Measurements from ENCODE around the gene RBM3.

- TF ChIP-seq, protein P1, sequence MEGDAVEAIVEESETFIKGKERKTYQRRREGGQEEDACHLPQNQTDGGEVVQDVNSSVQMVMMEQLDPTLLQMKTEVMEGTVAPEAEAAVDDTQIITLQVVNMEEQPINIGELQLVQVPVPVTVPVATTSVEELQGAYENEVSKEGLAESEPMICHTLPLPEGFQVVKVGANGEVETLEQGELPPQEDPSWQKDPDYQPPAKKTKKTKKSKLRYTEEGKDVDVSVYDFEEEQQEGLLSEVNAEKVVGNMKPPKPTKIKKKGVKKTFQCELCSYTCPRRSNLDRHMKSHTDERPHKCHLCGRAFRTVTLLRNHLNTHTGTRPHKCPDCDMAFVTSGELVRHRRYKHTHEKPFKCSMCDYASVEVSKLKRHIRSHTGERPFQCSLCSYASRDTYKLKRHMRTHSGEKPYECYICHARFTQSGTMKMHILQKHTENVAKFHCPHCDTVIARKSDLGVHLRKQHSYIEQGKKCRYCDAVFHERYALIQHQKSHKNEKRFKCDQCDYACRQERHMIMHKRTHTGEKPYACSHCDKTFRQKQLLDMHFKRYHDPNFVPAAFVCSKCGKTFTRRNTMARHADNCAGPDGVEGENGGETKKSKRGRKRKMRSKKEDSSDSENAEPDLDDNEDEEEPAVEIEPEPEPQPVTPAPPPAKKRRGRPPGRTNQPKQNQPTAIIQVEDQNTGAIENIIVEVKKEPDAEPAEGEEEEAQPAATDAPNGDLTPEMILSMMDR (conservative IDR thresholded peaks at IDR 0.05; ENCODE audit: low read length) = no peak
- no peak for TF ChIP-seq EZH2phosphoT487 (IDR thresholded peaks at IDR 0.05; ENCODE audit: borderline replicate concordance, low read depth, low read length)
These were observed 33.8 kb upstream of the RBM3 start for GRCh38 chrX:48540480-48540879.
